ENCODE results near the gene SLC34A1. TPM values are rescaled to one million over a fixed set of nuclear protein-coding genes. Genes with fewer than 3 reads are reported as not detected.

SLC34A1 gene, protein sequence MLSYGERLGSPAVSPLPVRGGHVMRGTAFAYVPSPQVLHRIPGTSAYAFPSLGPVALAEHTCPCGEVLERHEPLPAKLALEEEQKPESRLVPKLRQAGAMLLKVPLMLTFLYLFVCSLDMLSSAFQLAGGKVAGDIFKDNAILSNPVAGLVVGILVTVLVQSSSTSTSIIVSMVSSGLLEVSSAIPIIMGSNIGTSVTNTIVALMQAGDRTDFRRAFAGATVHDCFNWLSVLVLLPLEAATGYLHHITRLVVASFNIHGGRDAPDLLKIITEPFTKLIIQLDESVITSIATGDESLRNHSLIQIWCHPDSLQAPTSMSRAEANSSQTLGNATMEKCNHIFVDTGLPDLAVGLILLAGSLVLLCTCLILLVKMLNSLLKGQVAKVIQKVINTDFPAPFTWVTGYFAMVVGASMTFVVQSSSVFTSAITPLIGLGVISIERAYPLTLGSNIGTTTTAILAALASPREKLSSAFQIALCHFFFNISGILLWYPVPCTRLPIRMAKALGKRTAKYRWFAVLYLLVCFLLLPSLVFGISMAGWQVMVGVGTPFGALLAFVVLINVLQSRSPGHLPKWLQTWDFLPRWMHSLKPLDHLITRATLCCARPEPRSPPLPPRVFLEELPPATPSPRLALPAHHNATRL
- total RNA-seq (not detected), polyA plus RNA-seq (not detected)
- long read RNA-seq, donor 1: 0 reads
- long read RNA-seq, donor 2: 0 reads

- DNase-seq: no peak
- Histone ChIP-seq H3K27ac (ENCODE audit: low read depth in 1 of 2, low read length in 2 of 2) (no peak within 1 kb of the TSS), H3K27me3 (ENCODE audit: control insufficient read depth in 1 of 2, insufficient read depth in 2 of 2, low read length in 1 of 2) (no peaks in the 10 kb centered on the region), H3K36me3 (ENCODE audit: control insufficient read depth in 1 of 2, insufficient read depth in 2 of 2, low read length in 1 of 2) (no peaks in the 10 kb centered on the region), H3K9me3 (ENCODE audit: control insufficient read depth, low read length) (no peaks in the 10 kb centered on the region), H3K4me3 (ENCODE audit: low read length in 2 of 2) (no peak within 1 kb of the TSS), H3K4me1 (ENCODE audit: control insufficient read depth in 1 of 2, insufficient read depth in 2 of 2, low read length in 2 of 2) (no peaks in the 10 kb centered on the region)
- intact Hi-C loops (cut with DNase I): no loop called here
- 72 to 82% methylated on average over 4 of the region's 4 CpGs for WGBS, 2 donors
- ATAC-seq (ENCODE audit: low FRiP score): no peak
Measured at GRCh38 chr5:177384134-177384533, at the start of gene SLC34A1. TSS of gene SLC34A1 (plus strand) at chr5:177384434. CDS start at chr5:177385742, 1,308 bp downstream.

DNA sequence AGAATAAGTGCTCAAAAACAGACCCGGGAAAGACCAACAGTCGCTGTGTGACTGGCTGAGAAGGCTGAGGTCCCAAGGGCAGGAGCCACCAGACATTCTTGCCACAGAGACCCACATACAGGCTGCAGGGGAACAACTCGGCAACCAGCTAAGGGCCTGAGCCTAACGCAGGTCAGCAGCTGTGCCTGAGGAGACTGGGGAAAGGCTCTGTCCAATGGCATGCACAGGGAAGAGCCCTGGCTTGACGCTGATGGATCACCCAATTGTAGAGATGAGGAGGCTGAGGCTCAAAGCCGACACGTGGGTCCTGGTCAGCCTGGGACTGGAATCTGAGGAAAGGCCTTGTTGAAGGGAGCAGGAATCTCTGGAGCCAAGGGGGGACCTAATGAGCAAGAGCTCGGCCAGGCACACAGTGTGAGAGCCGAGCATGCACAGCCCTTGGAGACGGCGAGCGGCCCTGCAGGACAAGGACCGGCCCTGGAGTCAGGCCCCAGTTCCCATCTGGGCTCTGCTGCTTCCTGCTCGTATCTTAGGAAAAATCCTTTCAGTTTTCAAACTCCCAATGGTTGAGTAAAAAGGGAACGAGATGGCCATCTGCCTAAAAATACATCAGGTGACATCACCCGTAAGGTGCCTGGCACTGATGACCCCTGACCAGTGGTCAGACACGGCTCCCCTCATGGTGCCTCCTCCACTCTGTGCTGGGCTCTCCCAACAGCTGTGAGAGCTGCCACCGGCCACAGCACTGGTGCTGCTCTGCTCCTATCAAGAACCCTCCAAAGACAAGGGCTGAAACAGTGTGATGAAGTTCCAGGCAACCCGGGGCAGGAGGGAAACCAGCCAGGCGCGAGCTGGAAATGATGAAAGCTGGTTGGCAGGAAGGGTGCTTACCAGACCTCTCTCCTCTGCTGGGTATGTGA, 49.2 kb upstream of the SLC34A1 start:
- DNase-seq: peak in 1 of 2 donors; percentile 49
- ATAC-seq (ENCODE audit: low FRiP score): no peak
- Histone ChIP-seq H3K4me1 (ENCODE audit: control insufficient read depth in 1 of 2, insufficient read depth in 2 of 2, low read length in 2 of 2) (no peaks in the 10 kb centered on the region), H3K4me3 (ENCODE audit: low read length in 2 of 2) (no peak overlapping the region), H3K27ac (ENCODE audit: low read depth in 1 of 2, low read length in 2 of 2) (no peak overlapping the region), H3K27me3 (ENCODE audit: control insufficient read depth in 1 of 2, insufficient read depth in 2 of 2, low read length in 1 of 2) (no peaks in the 10 kb centered on the region), H3K36me3 (ENCODE audit: control insufficient read depth in 1 of 2, insufficient read depth in 2 of 2, low read length in 1 of 2) (peaks cover 4 to 14% of the 10 kb centered on the region in 2 donors), H3K9me3 (ENCODE audit: control insufficient read depth, low read length) (no peaks in the 10 kb centered on the region)
- intact Hi-C loops (cut with DNase I): no loop called here
- 84 to 86% methylated on average over 21 of the region's 21 CpGs for WGBS, 2 donors

GRCh38 chr5:177335701-177336065, 48.6 kb upstream of the SLC34A1 start:
- Histone ChIP-seq H3K4me3 (ENCODE audit: low read length in 2 of 2) (no peak overlapping the region), H3K27ac (ENCODE audit: low read depth in 1 of 2, low read length in 2 of 2) (no peak overlapping the region), H3K4me1 (ENCODE audit: control insufficient read depth in 1 of 2, insufficient read depth in 2 of 2, low read length in 2 of 2) (no peaks in the 10 kb centered on the region), H3K36me3 (ENCODE audit: control insufficient read depth in 1 of 2, insufficient read depth in 2 of 2, low read length in 1 of 2) (peaks cover 4 to 14% of the 10 kb centered on the region in 2 donors), H3K9me3 (ENCODE audit: control insufficient read depth, low read length) (no peaks in the 10 kb centered on the region), H3K27me3 (ENCODE audit: control insufficient read depth in 1 of 2, insufficient read depth in 2 of 2, low read length in 1 of 2) (no peaks in the 10 kb centered on the region)
- DNase-seq: no peak
- no peak for ATAC-seq (ENCODE audit: low FRiP score)
- intact Hi-C loops (cut with DNase I): no loop called here
- 86 to 89% methylated on average over 7 of the region's 7 CpGs for WGBS, 2 donors

DNA sequence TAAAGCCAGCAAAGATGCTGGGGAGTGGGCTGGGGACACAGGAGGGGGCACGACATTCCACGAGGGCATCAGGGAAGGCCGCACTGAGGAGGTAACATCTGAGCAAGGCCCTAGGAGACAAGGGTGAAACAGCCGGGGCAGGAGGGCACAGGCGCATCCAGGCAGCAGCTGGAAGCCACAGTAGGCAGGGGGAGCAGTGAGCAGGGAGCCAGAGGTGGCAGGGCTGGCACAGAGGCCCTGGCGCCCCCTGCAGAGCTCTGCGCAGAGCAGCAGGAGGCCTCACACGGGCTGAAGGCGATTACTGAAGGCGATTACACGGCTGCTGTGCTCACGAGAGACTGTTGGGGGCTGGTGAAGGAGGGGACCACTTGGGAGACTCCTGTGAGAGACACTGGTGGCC, 48.1 kb upstream of the SLC34A1 start:
- peaks cover 4 to 12% of the 10 kb centered on the region in 2 donors for H3K36me3 ChIP-seq (ENCODE audit: control insufficient read depth in 1 of 2, insufficient read depth in 2 of 2, low read length in 1 of 2)
- H3K27ac ChIP-seq (ENCODE audit: low read depth in 1 of 2, low read length in 2 of 2): no peak overlapping the region
- no peak for ATAC-seq (ENCODE audit: low FRiP score)
- H3K9me3 ChIP-seq (ENCODE audit: control insufficient read depth, low read length): no peaks in the 10 kb centered on the region
- no peak overlapping the region for H3K4me3 ChIP-seq (ENCODE audit: low read length in 2 of 2)
- WGBS, 2 donors: 70 to 73% methylated on average over 12 of the region's 12 CpGs
- intact Hi-C loops (cut with DNase I): no loop called here
- H3K4me1 ChIP-seq (ENCODE audit: control insufficient read depth in 1 of 2, insufficient read depth in 2 of 2, low read length in 2 of 2): no peaks in the 10 kb centered on the region
- no peaks in the 10 kb centered on the region for H3K27me3 ChIP-seq (ENCODE audit: control insufficient read depth in 1 of 2, insufficient read depth in 2 of 2, low read length in 1 of 2)
- no peak for DNase-seq

- peaks cover 4 to 12% of the 10 kb centered on the region in 2 donors for H3K36me3 ChIP-seq (ENCODE audit: control insufficient read depth in 1 of 2, insufficient read depth in 2 of 2, low read length in 1 of 2)
- H3K4me3 ChIP-seq (ENCODE audit: low read length in 2 of 2): no peak overlapping the region
- ATAC-seq (ENCODE audit: low FRiP score) (no peak), DNase-seq (no peak)
- no peaks in the 10 kb centered on the region for H3K9me3 ChIP-seq (ENCODE audit: control insufficient read depth, low read length)
- intact Hi-C loops (cut with DNase I): no loop called here
- no peaks in the 10 kb centered on the region for H3K4me1 ChIP-seq (ENCODE audit: control insufficient read depth in 1 of 2, insufficient read depth in 2 of 2, low read length in 2 of 2)
- H3K27me3 ChIP-seq (ENCODE audit: control insufficient read depth in 1 of 2, insufficient read depth in 2 of 2, low read length in 1 of 2): no peaks in the 10 kb centered on the region
- 93% methylated on average over 35 to 36 of the region's 36 CpGs for WGBS, 2 donors
- no peak overlapping the region for H3K27ac ChIP-seq (ENCODE audit: low read depth in 1 of 2, low read length in 2 of 2)
Measured at GRCh38 chr5:177336603-177337494, 47.4 kb upstream of the SLC34A1 start.

DNA sequence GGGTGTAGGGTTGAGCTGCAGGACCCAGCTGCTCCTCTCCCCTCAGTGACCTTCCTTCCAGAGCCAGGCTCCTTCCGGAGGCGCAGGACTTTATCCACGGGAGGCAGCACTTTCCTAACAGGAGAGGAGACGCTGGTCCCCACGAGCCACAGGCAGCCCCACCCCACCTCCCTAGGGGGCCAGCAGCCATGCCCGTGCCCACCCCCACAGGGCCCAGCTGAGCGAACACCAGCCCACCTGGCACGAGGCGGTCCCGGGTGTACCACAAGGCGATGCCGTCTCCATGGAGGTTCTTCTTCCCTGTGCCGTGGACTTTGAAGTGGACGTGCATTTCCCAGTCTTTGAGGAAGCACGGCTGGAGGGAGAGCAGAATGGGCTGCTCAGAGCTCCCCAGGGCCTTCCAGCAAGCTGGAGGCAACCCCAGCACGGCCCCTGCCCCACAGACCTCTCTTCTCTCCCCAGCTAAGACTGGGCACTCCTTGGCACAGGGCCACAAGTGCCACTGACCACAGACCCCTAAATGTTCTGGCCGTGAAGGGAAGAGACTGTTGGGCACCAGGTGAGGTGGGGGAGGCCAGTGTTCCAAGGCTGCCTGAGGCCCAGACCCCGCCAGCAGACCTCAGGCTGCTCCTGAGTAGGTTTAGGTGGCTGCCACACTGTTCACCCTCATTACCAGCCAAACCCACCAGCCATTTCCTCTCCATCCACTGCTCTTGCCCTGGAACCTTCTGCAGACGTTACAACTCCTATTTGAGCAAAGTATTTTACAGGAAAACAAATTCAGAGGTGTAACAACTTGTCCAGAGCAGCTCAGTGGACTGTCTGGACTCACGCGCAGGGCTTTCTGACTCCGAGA, 45.8 kb upstream of the SLC34A1 start:
- peaks cover 4 to 13% of the 10 kb centered on the region in 2 donors for H3K36me3 ChIP-seq (ENCODE audit: control insufficient read depth in 1 of 2, insufficient read depth in 2 of 2, low read length in 1 of 2)

DNA sequence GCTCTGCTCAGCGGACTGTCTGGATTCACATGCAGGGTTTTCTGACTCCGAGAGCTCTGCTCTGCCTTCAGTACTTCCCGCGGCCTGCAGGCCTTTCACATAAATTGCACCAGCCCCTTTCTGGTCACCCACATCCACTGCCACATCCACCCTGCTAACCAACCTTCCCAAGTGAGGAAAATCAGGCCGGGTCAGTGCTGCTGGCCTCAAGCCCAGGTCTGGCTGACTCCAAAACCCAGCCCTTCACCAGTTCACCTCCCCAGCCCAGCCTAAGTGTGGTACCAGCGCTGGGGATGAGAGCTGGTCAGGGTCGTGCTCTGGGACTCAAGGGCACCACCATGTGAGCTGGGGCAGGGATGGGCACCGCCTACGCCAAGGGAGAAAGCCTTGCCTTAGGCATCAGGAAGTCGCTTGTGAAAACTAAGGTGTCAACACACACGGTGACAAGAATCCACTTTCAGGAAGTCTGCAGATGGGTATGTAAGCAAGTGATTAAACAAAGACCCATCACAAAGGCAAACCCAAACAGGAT, 45.1 kb upstream of the SLC34A1 start:
- ATAC-seq (ENCODE audit: low FRiP score): peak; percentile 13
- DNase-seq: no peak
- WGBS, 2 donors: 78% methylated on average over 11 of the region's 11 CpGs
- intact Hi-C loops (cut with DNase I): no loop called here
- Histone ChIP-seq H3K4me3 (ENCODE audit: low read length in 2 of 2) (no peak overlapping the region), H3K36me3 (ENCODE audit: control insufficient read depth in 1 of 2, insufficient read depth in 2 of 2, low read length in 1 of 2) (peaks cover 4 to 12% of the 10 kb centered on the region in 2 donors), H3K9me3 (ENCODE audit: control insufficient read depth, low read length) (no peaks in the 10 kb centered on the region), H3K4me1 (ENCODE audit: control insufficient read depth in 1 of 2, insufficient read depth in 2 of 2, low read length in 2 of 2) (no peaks in the 10 kb centered on the region), H3K27ac (ENCODE audit: low read depth in 1 of 2, low read length in 2 of 2) (no peak overlapping the region), H3K27me3 (ENCODE audit: control insufficient read depth in 1 of 2, insufficient read depth in 2 of 2, low read length in 1 of 2) (no peaks in the 10 kb centered on the region)

More for the DNA sequence above, 45.8 kb upstream of the SLC34A1 start:
- intact Hi-C loops (cut with DNase I): no loop called here
- Histone ChIP-seq H3K27ac (ENCODE audit: low read depth in 1 of 2, low read length in 2 of 2) (no peak overlapping the region), H3K4me1 (ENCODE audit: control insufficient read depth in 1 of 2, insufficient read depth in 2 of 2, low read length in 2 of 2) (no peaks in the 10 kb centered on the region), H3K27me3 (ENCODE audit: control insufficient read depth in 1 of 2, insufficient read depth in 2 of 2, low read length in 1 of 2) (no peaks in the 10 kb centered on the region), H3K4me3 (ENCODE audit: low read length in 2 of 2) (no peak overlapping the region), H3K9me3 (ENCODE audit: control insufficient read depth, low read length) (no peaks in the 10 kb centered on the region)
- DNase-seq (no peak), ATAC-seq (ENCODE audit: low FRiP score) (no peak)
- 83 to 85% methylated on average over 22 of the region's 22 CpGs for WGBS, 2 donors
